Measurements from ENCODE around the gene NYNRIN.
"Not testable (repeated sequence)": the region's sequence is repeated elsewhere in the genome, so short reads cannot be mapped to it uniquely, and the experiment has no call there.

NYNRIN gene

DNA sequence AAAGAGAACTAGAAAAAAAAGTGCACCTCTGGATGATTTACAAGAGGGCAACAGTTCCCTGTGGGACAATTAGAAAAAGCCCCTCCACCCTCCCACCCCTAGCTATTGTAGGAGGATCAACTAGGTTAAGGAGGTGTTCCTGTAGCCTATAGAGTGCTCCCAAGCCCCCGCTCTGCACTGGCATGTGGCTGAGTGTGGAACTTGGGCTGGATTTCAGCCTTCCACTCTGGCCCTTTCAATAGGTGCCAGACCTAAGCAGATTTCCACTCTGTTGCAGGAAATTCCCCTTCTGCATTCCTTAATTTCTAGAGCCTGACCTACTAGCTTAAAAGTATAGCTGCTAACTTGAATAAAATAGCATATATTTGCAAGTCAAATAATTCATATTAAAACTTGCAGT is 28.1 kb upstream of the NYNRIN start:
- DNase-seq = no peak

DNA sequence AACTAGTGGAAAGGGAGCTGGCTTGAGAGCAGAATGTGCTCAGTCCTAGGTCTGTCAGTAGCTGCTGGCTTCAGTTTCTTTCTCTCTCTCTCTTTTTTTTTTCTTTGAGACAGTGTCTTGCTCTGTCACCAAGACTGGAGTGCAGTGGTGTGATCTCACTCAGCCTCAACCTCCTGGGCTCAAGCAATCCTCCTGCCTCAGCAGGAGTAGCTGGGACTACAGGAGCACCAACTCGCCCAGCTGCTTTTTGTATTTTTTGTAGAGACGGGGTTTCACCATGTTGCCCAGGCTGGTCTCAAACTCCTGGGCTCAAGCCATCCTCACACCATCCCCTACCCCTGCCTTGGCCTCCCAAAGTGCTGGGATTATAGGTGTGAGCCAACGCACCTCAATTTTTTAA is 27.2 kb upstream of the NYNRIN start:
- DNase-seq = not testable (repeated sequence)

DNA sequence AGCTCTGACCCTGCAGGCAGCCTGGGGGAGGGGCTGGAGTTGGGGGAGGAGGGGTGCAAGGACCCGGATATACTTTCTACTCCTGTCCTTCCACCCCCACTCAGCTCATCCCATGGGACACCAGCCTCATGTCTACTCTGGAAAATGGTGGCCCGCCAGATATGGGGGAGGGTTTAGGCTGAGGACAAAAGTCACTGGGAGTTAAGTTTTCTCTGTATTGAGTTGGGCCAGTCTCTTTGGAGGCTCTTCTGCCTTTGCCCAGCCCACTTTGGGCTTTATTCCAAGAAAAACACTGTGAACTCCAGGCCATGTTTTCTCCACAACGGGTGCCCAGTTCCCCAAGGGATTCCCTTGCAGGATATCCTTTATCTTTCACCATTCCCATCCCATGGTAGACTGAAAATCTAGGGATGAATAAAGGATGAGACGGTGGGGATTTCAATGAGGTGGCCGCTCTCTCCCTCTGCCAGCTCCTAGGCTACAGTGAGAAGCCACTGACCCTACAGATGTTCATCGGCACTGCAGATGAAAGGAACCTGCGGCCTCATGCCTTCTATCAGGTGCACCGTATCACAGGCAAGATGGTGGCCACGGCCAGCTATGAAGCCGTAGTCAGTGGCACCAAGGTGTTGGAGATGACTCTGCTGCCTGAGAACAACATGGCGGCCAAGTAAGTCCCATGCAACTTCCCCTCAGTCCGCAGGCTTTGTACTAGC is 25.9 kb upstream of the NYNRIN start:
- no peak for DNase-seq

DNA sequence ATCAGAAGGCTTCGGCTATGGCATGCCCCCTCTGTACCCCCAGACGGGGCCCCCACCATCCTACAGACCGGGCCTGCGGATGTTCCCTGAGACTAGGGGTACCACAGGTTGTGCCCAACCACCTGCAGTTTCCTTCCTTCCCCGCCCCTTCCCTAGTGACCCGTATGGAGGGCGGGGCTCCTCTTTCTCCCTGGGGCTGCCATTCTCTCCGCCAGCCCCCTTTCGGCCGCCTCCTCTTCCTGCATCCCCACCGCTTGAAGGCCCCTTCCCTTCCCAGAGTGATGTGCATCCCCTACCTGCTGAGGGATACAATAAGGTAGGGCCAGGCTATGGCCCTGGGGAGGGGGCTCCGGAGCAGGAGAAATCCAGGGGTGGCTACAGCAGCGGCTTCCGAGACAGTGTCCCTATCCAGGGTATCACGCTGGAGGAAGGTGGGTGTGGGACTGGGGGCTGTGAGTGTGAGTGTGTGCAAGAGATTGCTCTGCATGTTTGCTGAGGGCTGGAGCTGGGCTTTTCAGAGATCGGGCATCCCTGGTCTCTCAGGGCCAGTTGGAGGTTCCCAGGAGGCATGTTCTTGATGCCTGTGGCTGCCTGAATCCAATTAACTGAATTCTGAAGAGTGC is 22.2 kb upstream of the NYNRIN start:
- DNase-seq = no peak

GRCh38 chr14:24377126-24377525 is 21.7 kb upstream of the NYNRIN start:
- DNase-seq = no peak

DNA sequence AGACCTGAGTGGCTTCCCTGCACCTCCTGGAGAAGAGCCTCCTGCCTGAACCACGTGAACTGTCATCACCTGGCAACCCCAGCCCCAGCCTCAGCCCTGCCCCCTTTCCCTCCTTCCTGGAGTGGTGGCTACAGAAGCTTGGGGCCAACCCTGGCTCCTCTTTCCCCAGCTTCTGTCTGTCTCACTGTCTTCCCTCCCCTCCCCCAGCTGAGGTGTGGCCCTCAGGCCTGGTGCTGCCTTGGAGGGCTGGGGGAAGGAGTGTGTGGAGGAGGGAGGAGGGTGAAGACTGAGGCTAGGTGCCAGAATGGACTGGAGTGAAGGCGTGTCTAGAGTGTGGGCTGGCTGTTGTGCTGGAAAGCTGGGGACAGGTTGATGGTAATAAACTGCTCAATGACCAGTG is 21.1 kb upstream of the NYNRIN start:
- DNase-seq = no peak

DNA sequence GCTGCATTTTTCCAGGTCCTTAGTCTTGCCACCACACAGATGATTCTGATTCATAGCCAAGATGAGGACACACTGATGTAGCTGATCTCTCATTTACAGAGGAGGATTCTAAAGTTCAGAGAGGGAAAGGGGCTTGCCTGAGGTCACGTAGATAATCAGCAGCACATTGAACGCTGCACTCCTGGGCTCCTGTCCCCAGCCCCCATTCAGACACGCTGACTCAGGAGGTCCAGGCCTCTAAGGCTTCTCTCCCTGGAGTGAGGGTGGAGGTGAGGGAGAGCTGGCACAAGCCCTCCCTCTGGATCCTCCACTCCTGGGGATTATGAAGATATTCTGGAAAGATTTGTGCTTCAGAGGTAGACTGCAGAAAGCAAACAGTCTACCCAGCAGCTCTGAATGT is 20.5 kb upstream of the NYNRIN start:
- no peak for DNase-seq

GRCh38 chr14:24378981-24379906 is 19.6 kb upstream of the NYNRIN start:
- no peak for DNase-seq

GRCh38 chr14:24379907-24380730 is 18.7 kb upstream of the NYNRIN start:
- no peak for DNase-seq

- no peak for DNase-seq
Measured at GRCh38 chr14:24381363-24382063, 17.3 kb upstream of the NYNRIN start.

- DNase-seq = no peak
Measured at GRCh38 chr14:24382064-24382371, 16.8 kb upstream of the NYNRIN start.

- no peak for DNase-seq
Measured at GRCh38 chr14:24384169-24384568, 14.6 kb upstream of the NYNRIN start.

DNA sequence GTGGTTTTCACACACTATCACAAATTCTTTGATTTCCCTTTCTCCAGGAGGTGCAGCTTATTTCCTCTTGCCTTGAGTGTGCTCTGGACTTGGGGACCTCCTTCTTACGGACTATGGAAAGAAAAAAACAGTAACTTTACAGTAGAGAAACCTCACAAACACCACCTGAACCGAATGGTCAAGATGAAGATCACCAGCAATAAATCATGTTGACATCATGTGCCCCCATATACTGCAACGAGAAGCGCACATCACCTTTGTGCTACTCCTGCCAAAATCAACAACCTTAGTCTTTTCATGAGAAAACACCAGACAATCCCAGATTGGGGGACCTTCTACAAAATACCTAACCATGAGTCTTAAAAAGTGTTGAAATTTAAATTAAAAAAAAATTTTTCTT is 13.3 kb upstream of the NYNRIN start:
- DNase-seq = no peak

GRCh38 chr14:24387009-24387345 is 11.8 kb upstream of the NYNRIN start:
- no peak for DNase-seq

- DNase-seq = not testable (repeated sequence)
Measured at GRCh38 chr14:24387579-24387978, 11.2 kb upstream of the NYNRIN start.

GRCh38 chr14:24388474-24389179 is 10.2 kb upstream of the NYNRIN start:
- no peak for DNase-seq

- no peak for DNase-seq
Measured at GRCh38 chr14:24389226-24389848, 9.5 kb upstream of the NYNRIN start.

DNA sequence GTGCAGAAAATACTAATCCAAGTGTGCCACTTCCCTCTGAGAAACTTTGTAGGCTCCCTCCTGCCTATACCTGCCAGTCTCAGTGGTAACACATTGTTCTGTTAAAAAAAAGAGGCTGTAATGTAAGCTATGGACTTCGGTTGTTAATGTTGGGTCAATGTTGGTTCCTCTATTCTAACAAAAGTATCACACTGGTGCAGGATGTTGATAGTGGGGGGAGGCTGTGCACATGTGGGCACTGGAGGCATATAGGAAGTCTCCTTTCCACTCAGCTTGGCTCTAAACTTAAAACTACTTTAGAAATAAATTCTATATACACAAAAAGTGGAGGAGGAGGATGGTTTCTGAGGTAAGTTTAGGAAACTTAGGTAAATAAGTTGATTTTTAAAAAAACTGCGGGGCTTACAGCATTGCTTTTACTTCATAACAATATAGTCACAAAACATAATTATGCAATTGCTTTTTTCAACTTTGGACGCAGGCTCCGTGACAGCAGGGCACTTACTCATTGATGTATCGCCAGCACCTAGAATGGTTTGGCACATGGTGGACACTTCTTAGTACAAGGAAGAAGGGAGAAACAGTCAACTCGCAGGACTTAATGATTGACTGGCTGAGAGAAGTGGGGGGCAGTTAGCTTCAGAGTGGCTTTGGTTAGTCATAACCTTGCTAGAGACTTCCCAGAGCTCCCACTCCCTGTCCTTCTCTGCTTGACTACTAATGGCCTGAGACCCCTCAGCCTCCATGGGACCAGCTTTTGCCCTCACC is 7.9 kb upstream of the NYNRIN start:
- no peak for DNase-seq

DNA sequence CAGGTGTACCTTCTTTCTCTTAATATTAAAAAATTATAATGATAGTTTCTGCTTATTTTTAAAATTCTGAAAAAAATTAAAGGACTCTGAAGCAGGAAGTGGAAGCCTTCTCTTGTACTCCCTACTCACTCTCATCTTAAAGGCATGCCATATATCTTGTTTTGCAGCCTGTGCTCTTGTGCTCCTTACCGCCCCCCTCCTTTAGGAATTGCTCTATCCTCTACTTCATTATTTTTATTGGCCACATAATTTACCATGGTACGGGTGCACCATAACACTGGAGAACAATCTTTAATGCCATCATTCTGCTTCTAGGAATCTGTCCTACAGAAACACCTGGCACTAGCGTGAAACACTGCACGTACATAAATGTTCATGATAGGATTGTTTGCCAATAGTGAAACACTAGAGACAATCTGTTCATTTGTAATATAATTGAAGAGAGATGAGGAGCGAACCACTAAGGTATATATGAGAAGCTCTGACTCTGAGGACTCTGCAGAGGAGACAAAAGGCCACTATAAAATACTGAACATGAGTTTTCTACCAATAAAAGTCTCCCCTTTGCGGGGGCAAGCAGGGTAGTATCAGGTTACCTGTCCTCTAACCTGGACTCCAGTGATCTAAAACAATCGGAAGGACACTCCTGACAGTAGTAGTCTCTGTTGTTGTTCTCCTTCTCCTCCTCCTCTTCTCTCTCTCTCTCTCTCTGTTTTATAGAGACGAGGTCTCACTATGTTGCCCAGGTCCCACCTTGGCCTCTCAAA is 6.3 kb upstream of the NYNRIN start:
- no peak for DNase-seq

GRCh38 chr14:24394275-24394674 is 4.5 kb upstream of the NYNRIN start:
- DNase-seq = no peak
